ENCODE results near the gene ZNF341. TPM values are rescaled to one million over a fixed set of nuclear protein-coding genes. Genes with fewer than 3 reads are reported as not detected.

Gene ZNF341
- total and polyA plus RNA-seq, 9 of the 15 experiments (the other 6 are each of a cell fraction or from before 2014, with no cell fraction given), result 0.08 to 2.6 (median 1.0) TPM

GRCh38 chr20:33811776-33812151 lies 80.0 kb downstream of the ZNF341 start (continued):
- TF ChIP-seq, protein P1, sequence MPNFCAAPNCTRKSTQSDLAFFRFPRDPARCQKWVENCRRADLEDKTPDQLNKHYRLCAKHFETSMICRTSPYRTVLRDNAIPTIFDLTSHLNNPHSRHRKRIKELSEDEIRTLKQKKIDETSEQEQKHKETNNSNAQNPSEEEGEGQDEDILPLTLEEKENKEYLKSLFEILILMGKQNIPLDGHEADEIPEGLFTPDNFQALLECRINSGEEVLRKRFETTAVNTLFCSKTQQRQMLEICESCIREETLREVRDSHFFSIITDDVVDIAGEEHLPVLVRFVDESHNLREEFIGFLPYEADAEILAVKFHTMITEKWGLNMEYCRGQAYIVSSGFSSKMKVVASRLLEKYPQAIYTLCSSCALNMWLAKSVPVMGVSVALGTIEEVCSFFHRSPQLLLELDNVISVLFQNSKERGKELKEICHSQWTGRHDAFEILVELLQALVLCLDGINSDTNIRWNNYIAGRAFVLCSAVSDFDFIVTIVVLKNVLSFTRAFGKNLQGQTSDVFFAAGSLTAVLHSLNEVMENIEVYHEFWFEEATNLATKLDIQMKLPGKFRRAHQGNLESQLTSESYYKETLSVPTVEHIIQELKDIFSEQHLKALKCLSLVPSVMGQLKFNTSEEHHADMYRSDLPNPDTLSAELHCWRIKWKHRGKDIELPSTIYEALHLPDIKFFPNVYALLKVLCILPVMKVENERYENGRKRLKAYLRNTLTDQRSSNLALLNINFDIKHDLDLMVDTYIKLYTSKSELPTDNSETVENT (CRISPR knock-in tag; IDR thresholded peaks at IDR 0.05), result no peak
- peak; percentile 52 for TF ChIP-seq RBM39 (optimal IDR thresholded peaks at IDR 0.05; ENCODE audit: low read depth, low read length)
- TF ChIP-seq ZNF609 (CRISPR knock-in tag; IDR thresholded peaks at IDR 0.05; ENCODE audit: borderline replicate concordance), result no peak
- no peak for TF ChIP-seq ZNF140 (CRISPR knock-in tag; IDR thresholded peaks at IDR 0.05)
- no peak for TF ChIP-seq KAT2B (IDR thresholded peaks at IDR 0.05; ENCODE audit: low read depth, low read length)
- TF ChIP-seq KDM2B (CRISPR knock-in tag; IDR thresholded peaks at IDR 0.05), result no peak
- TF ChIP-seq, protein P2, sequence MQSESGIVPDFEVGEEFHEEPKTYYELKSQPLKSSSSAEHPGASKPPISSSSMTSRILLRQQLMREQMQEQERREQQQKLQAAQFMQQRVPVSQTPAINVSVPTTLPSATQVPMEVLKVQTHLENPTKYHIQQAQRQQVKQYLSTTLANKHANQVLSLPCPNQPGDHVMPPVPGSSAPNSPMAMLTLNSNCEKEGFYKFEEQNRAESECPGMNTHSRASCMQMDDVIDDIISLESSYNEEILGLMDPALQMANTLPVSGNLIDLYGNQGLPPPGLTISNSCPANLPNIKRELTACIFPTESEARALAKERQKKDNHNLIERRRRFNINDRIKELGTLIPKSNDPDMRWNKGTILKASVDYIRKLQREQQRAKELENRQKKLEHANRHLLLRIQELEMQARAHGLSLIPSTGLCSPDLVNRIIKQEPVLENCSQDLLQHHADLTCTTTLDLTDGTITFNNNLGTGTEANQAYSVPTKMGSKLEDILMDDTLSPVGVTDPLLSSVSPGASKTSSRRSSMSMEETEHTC (IDR thresholded peaks at IDR 0.05), result no peak
- no peak for TF ChIP-seq ZNF696 (CRISPR knock-in tag; conservative IDR thresholded peaks at IDR 0.05)
- no peak for TF ChIP-seq NFIX (CRISPR knock-in tag; IDR thresholded peaks at IDR 0.05; ENCODE audit: low read depth)
- no peak for TF ChIP-seq FOXP4 (CRISPR knock-in tag; IDR thresholded peaks at IDR 0.05; ENCODE audit: borderline replicate concordance)
- no peak for TF ChIP-seq FOXJ3 (CRISPR knock-in tag; IDR thresholded peaks at IDR 0.05)
- TF ChIP-seq, protein P3, sequence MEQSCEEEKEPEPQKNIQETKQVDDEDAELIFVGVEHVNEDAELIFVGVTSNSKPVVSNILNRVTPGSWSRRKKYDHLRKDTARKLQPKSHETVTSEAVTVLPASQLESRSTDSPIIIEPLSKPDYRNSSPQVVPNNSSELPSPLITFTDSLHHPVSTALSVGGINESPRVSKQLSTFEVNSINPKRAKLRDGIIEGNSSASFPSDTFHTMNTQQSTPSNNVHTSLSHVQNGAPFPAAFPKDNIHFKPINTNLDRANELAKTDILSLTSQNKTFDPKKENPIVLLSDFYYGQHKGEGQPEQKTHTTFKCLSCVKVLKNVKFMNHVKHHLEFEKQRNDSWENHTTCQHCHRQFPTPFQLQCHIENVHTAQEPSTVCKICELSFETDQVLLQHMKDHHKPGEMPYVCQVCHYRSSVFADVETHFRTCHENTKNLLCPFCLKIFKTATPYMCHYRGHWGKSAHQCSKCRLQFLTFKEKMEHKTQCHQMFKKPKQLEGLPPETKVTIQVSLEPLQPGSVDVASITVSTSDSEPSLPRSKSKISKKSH (CRISPR knock-in tag; IDR thresholded peaks at IDR 0.05), result no peak
- TF ChIP-seq, protein P4, sequence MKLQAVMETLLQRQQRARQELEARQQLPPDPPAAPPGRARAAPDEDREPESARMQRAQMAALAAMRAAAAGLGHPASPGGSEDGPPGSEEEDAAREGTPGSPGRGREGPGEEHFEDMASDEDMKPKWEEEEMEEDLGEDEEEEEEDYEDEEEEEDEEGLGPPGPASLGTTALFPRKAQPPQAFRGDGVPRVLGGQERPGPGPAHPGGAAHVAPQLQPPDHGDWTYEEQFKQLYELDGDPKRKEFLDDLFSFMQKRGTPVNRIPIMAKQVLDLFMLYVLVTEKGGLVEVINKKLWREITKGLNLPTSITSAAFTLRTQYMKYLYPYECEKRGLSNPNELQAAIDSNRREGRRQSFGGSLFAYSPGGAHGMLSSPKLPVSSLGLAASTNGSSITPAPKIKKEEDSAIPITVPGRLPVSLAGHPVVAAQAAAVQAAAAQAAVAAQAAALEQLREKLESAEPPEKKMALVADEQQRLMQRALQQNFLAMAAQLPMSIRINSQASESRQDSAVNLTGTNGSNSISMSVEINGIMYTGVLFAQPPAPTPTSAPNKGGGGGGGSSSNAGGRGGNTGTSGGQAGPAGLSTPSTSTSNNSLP (IDR thresholded peaks at IDR 0.05; ENCODE audit: borderline replicate concordance, low read depth, low read length), result no peak
- no peak for TF ChIP-seq NFYB (IDR thresholded peaks at IDR 0.05; ENCODE audit: extremely low read depth, insufficient read length)

Data from K562 (cell line).